HCT116 (cell line): ENCODE measurements around the gene NPR3. TPM values are rescaled to one million over a fixed set of nuclear protein-coding genes. Genes with fewer than 3 reads are reported as not detected.
"Not testable (repeated sequence)": the region's sequence is repeated elsewhere in the genome, so short reads cannot be mapped to it uniquely, and the experiment has no call there.

ENCODE experiments used
- ATAC-seq: fragments of 200-7000 bp; cut with Tn5 transposase; 2 replicates; pipeline ENCODE4 v1.9.1; 2020; ENCODE audit warnings: mild to moderate bottlenecking, moderate library complexity
- BruUV-seq: library from RNA; stranded (reverse); fragments of 400-500 nt; replicated peaks from 2 replicates; lab custom pipeline; 2021; lab: Mats Ljungman, UMichigan
- CTCF ChIA-PET: fragments of 300-600 bp; sonication (Branson Sonifier 250); formaldehyde crosslinking; loops from one replicate; lab custom pipeline; 2021; ENCODE audit warnings: antibody characterized with exemption; lab: Charles Lee
- POLR2A ChIA-PET: fragments of 300-600, 350-600 bp; sonication (Branson Sonifier 250); formaldehyde crosslinking; loops from one replicate; lab custom pipeline; 2021; ENCODE audit warnings: antibody characterized with exemption; lab: Charles Lee
- RAD21 ChIA-PET, 2 experiments: fragments of 300-600 bp; sonication (Branson Sonifier 250); formaldehyde crosslinking; loops; one replicate each; lab custom pipeline; 2023; ENCODE audit warnings: low total read pairs in 2 of 2; ENCODE audit not compliant: uncharacterized antibody in 2 of 2, unreplicated experiment in 2 of 2, low non-redundant PET in 1 of 2; lab: Charles Lee
- DNase-seq: peaks from one replicate; pipeline ENCODE4 v3.0.0-alpha.2; 2010; ENCODE audit warnings: low read depth, low spot score
- H2AFZ ChIP-seq: fragments of 200-600 bp; shearing (Covaris generic), sonication (generic); 2 replicates; pipeline ENCODE4 v1.6.1; 2017; ENCODE audit warnings: low read depth, mixed run types, mixed read lengths, antibody characterized with exemption, low read length; ENCODE audit not compliant: poor library complexity, severe bottlenecking
- H3K27ac ChIP-seq: 2 replicates; pipeline ENCODE4 v1.5.1; 2012; ENCODE audit warnings: low read depth, low read length
- H3K27me3 ChIP-seq: fragments of 200-600 bp; sonication (generic); 2 replicates; pipeline ENCODE4 v1.6.1; 2016; ENCODE audit warnings: mixed run types, low read length, mixed read lengths; ENCODE audit not compliant: insufficient read depth
- H3K36me3 ChIP-seq, 2 experiments: fragments of 200-500 bp in 1 of 2; fragments of 200-600 bp in 1 of 2; sonication (Bioruptor generic) in 1 of 2; sonication (generic) in 1 of 2; 2 replicates each; pipeline versions ENCODE4 v1.5.1 to v1.6.1; 2014 to 2016; ENCODE audit warnings: low read length in 2 of 2, inconsistent platforms in 1 of 2, mixed read lengths in 1 of 2, mixed run types in 1 of 2; ENCODE audit not compliant: insufficient read depth in 2 of 2, control insufficient read depth in 1 of 2
- H3K4me1 ChIP-seq, 2 experiments: fragments of 200-600 bp in 1 of 2; sonication (generic) in 1 of 2; 2 replicates each; pipeline versions ENCODE4 v1.5.1 to v1.6.1; 2012 to 2017; ENCODE audit warnings: low read length in 2 of 2, inconsistent platforms in 1 of 2, mild to moderate bottlenecking in 1 of 2, mixed read lengths in 1 of 2, mixed run types in 1 of 2, moderate library complexity in 1 of 2; ENCODE audit not compliant: insufficient read depth in 2 of 2, control insufficient read depth in 1 of 2
- H3K4me2 ChIP-seq: fragments of 200-600 bp; sonication (generic); 2 replicates; pipeline ENCODE4 v1.6.1; 2017; ENCODE audit warnings: mixed run types, low read length, mixed read lengths
- H3K4me3 ChIP-seq, 2 experiments: fragments of 200-600 bp in 1 of 2; sonication (generic) in 1 of 2; replicated peaks in 1 of 2; 2 replicates each; pipeline ENCODE4 v1.5.1; 2011 to 2016; ENCODE audit warnings: low read length in 2 of 2, control low read depth in 1 of 2, low read depth in 1 of 2, mild to moderate bottlenecking in 1 of 2, mixed read lengths in 1 of 2, mixed run types in 1 of 2
- H3K79me2 ChIP-seq: fragments of 200-600 bp; sonication (generic); 2 replicates; pipeline ENCODE4 v1.6.1; 2017; ENCODE audit warnings: mild to moderate bottlenecking, mixed run types, low read length, moderate library complexity, mixed read lengths; ENCODE audit not compliant: insufficient read depth
- H3K9ac ChIP-seq: fragments of 200-600 bp; sonication (generic); 2 replicates; pipeline ENCODE4 v1.6.1; 2016; ENCODE audit warnings: low read length, mixed read lengths
- H3K9me2 ChIP-seq: fragments of 200-600 bp; sonication (generic), shearing (Covaris generic); 2 replicates; pipeline ENCODE4 v1.6.1; 2017; ENCODE audit warnings: mixed run types, mild to moderate bottlenecking, moderate library complexity; ENCODE audit not compliant: insufficient read depth
- H3K9me3 ChIP-seq, 2 experiments: fragments of 200-500 bp in 1 of 2; fragments of 200-600 bp in 1 of 2; sonication (Bioruptor generic) in 1 of 2; sonication (generic) in 1 of 2; 2 replicates each; pipeline ENCODE4 v1.6.1; 2014 to 2017; ENCODE audit warnings: low read length in 2 of 2, mixed read lengths in 2 of 2, inconsistent platforms in 1 of 2, low read depth in 1 of 2, mild to moderate bottlenecking in 1 of 2, mixed run types in 1 of 2, moderate library complexity in 1 of 2; ENCODE audit not compliant: control insufficient read depth in 1 of 2, insufficient read depth in 1 of 2
- H4K20me1 ChIP-seq: fragments of 200-600 bp; sonication (generic), shearing (Covaris generic); 2 replicates; pipeline ENCODE4 v1.6.1; 2017; ENCODE audit warnings: mixed run types, mild to moderate bottlenecking, moderate library complexity; ENCODE audit not compliant: insufficient read depth
- CBX3 ChIP-seq: IDR thresholded peaks from 2 replicates; pipeline ENCODE4 v1.6.1; 2012; ENCODE audit warnings: low read depth
- CEBPB ChIP-seq: IDR thresholded peaks from 2 replicates; pipeline ENCODE4 v1.6.1; 2012; ENCODE audit warnings: low read depth
- JUND ChIP-seq: IDR thresholded peaks from 2 replicates; pipeline ENCODE4 v1.6.1; 2012
- POLR2AphosphoS5 ChIP-seq: IDR thresholded peaks from 2 replicates; pipeline ENCODE4 v1.6.1; 2011; ENCODE audit warnings: mild to moderate bottlenecking, low read depth, low read length, moderate library complexity
- SP1 ChIP-seq: IDR thresholded peaks from 2 replicates; pipeline ENCODE4 v1.6.1; 2012; ENCODE audit warnings: low read depth
- SRF ChIP-seq: IDR thresholded peaks from 2 replicates; pipeline ENCODE4 v1.6.1; 2012; ENCODE audit warnings: low read depth
- ZBTB33 ChIP-seq: IDR thresholded peaks from 2 replicates; pipeline ENCODE4 v1.6.1; 2011; ENCODE audit warnings: mild to moderate bottlenecking, low read length, moderate library complexity; ENCODE audit not compliant: insufficient replicate concordance; ENCODE audit errors: extremely low read depth
- ZNF274 ChIP-seq: fragments of 200-500 bp; sonication (Bioruptor generic); IDR thresholded peaks from 2 replicates; pipeline ENCODE4 v1.6.1; 2014; ENCODE audit warnings: mild to moderate bottlenecking, low read depth, low read length, inconsistent platforms
- intact Hi-C: fragments of 100-400 bp; cut with micrococcal nuclease; formaldehyde crosslinking; loops from 2 replicates; pipeline ENCODE4 v1.10.0; 2022
- total RNA-seq: library from RNA; stranded (reverse); gene quantifications from one replicate; pipeline ENCODE4 v1.2.1, GENCODE V29; 2021; ENCODE audit not compliant: unreplicated experiment

Gene NPR3
- total RNA-seq, 1 experiment from 2014 or later: 0.39 TPM

GRCh38 chr5:32803656-32804055 lies 92.5 kb downstream of the NPR3 start (continued):
- TF ChIP-seq SP1: no peak
- no peak for TF ChIP-seq POLR2AphosphoS5
- no peak for TF ChIP-seq ZNF274
- TF ChIP-seq CBX3: no peak
- no peak for TF ChIP-seq CEBPB
- TF ChIP-seq JUND: no peak
- TF ChIP-seq ZBTB33: no peak
- no peak for TF ChIP-seq SRF

GRCh38 chr5:32805462-32805861 lies 94.3 kb downstream of the NPR3 start:
- H3K4me2 ChIP-seq, H3K27ac ChIP-seq, CTCF ChIA-PET: not testable (repeated sequence)

More at GRCh38 chr5:32805462-32805861, 94.3 kb downstream of the NPR3 start:
- H3K36me3 ChIP-seq, H4K20me1 ChIP-seq, DNase-seq, H3K27me3 ChIP-seq, H3K9me2 ChIP-seq, BruUV-seq, RAD21 ChIA-PET, H3K79me2 ChIP-seq, H3K4me3 ChIP-seq, ATAC-seq, POLR2A ChIA-PET, H3K9ac ChIP-seq, intact Hi-C loops, H3K9me3 ChIP-seq, H3K4me1 ChIP-seq, H2AFZ ChIP-seq: not testable (repeated sequence)
